SH-SY5Y (cell line): ENCODE data around the gene SLC25A5.

Experiments
- GATA2 ChIP-seq: IDR thresholded peaks from 2 replicates; pipeline ENCODE4 v1.6.1; 2011; ENCODE audit warnings: mild to moderate bottlenecking, low read depth, low read length
- GATA3 ChIP-seq: IDR thresholded peaks from 2 replicates; pipeline ENCODE4 v1.6.1; 2011; ENCODE audit warnings: low read depth, mild to moderate bottlenecking, low read length, moderate library complexity

DNA sequence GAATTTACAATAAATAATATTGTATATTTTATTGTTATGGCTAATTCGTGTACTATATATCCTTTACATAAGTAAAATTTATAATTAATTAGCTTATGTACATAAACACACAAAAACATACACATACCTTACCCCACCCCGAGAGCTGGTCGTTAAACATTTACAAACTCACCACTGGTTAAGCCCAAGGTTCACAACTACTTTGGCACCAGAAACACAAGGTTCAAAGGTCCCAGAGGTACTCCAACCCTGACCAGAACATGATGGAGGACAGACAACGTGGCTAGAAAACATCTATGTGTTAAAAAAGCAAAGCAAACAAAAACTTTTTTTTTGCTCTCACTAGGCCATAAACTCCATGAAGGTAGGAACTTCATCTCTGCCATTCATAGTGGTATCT, 37.7 kb downstream of the SLC25A5 start:
- no peak for TF ChIP-seq GATA2
- no peak for TF ChIP-seq GATA3
